NCI-H748 (cell line): ENCODE measurements around the gene CD52.
A peak's percentile ranks its signal among the peaks of the same experiment; 100 is the strongest.
"Not testable (repeated sequence)": the region's sequence is repeated elsewhere in the genome, so short reads cannot be mapped to it uniquely, and the experiment has no call there.

ENCODE experiments used
- DNase-seq: peaks from one replicate; lab custom pipeline; 2025; ENCODE audit not compliant: unreplicated experiment; lab: John Stamatoyannopoulos, UW

The CD52 gene

DNA sequence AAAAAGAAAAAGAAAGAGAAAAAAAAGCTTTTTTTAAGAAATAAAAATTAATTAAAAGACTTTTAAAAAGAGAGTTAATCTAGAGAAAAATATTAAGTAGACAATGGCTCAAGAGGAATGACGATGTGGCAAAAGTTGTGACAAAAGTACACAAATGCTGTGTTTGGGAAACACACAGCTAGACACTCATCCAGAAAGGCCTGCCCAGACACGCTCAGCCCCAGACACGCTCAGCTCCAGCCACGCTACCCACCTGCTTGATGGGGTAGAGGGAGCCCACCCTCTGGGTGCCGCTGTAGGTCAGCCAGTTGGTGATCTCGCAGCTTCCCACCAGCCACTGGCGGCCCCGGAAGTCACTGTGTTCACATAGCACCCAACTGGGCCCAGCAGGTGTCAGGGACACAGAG lies 10.2 kb downstream of the CD52 start:
- DNase-seq, result peak; percentile 40

DNA sequence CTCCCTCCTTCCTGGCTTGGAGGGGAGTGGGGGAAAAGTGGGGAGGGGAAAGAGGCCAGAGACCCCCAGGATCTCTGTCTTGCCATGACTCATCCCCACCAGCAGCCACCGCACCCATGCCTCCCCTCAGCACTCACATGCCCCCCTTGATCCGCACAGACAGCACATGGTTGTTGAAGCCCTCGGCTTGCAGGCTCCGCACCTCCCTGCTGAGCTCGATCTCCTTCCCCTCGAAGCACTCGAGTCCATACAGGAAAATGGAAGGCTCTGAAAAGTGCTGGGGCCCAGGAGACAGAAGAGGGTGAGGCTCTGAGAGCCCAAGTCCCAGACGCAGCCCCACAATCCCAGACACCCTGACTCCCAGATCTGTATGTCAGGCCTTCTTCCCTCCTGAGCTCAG lies 10.8 kb downstream of the CD52 start:
- no peak for DNase-seq

DNA sequence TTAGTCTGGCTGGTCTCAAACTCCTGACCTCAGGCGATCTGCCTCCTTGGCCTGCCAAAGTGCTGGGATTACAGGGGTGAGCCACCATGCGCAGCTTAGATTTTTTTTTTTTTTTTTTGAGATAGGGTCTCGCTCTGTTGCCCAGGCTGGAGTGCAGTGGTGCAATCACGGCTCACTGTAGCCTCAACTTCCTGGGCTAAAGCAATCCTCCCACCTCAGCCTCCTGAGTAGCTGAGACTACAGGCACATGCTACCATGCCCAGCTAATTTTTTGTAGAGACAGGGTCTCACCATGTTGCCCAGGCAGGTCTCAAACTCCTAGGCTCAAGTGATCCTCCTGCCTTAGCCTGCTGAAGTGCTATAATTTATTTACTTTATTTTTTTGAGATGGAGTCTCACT lies 11.6 kb downstream of the CD52 start:
- not testable (repeated sequence) for DNase-seq

DNA sequence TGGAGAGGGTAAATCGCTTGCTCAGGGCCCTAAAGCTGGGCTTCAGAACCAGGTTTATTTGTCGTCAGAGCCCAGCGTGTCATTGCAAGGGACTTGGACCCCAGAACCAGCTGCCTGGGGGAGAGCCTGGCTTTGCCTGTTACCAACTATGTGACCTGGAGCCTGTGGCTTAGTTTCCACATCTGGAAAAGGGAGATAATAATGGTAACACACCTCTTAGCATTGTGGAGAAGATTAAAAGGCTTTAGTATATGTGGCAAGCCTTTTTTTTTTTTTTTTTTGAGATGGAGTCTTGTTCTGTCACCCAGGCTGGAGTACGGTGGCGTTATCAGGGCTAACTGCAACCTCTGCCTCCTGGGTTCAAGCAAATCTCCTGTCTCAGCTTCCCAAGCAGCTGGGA lies 12.5 kb downstream of the CD52 start:
- DNase-seq, result no peak

DNA sequence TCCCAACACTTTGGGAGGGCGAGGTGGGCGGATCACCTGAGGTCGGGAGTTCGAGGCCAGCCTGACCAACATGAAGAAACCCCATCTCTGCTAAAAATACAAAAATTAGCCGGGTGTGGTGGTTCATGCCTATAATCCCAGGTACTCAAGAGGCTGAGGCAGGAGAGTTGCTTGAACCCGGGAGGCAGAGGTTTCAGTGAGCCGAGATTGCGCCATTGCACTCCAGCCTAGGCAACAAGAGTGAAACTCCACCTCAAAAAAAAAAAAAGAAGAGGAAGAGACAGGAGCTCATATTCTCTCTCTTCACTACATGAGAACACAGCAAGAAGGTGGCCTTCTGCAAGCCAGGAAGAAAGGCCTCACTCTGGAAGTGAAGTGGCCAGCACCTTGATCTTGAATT lies 15.6 kb downstream of the CD52 start:
- DNase-seq, result not testable (repeated sequence)

DNA sequence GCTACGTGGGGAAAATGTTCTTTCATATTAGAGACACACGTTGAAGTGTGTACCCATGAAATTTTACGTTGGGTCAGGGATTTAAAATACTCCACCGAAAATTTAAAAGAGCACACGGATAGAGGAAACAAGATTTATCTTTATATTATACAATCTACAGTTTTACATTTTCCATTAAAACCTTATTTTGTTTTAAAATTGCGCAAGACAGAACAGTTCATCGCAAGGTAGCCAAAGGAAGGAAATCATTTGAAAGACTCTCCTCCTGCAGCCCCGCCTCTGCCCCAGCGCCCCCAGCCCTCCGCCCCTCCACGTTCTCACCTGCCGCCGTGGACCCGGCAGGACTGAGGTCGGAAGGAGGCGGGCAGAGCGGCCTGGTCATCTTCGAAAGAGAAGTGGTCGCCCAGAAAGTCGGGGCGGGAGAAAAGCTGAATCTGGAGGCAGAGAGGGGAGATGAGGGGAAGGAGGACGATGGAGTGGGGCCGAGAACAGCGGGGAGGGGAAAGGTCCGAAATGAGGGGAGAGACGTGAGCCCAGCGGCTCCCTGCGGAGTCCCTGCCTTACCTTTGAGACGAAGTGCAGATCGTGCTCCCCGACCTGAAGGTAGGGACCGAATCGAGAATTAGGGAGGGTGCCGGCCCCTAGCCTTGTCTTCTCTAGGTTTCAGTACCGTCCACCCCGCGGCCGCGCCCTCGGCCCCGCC lies 18.2 kb downstream of the CD52 start:
- peak; percentile 61 for DNase-seq

DNA sequence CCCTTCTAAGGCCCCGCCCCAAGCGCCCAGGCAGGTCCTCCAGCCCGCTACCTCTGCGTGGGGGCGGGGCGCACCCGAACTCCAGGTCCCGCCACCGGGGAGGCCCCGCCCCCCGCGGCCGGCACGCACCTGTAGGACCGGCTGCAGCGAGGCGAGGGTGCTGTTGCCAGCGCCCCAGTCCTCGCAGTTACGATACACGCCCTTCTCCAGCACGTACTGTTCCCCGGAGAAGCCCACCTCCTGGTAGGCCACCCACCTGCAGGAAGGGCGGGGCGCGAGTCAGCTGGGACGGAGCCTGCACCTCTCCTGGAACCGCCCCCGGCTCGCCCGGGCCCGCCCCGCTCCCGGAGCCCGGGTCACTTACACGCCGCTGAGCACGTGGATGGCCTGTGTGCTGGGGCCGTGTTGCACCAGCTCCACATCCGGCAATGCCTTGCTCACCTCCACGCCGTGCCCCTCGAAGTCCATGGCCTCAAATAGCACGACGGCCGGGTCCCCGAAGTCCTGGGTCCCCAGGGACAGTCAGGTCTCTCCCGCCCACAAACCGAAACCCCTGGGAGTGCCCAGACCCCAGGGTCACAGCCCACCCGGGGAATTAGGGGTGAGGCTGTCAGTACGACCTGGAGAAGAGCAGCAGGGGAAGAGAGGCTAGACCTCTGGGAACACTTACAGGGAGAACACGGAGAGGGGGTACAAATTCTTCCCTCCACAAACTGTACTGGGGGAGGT lies 18.9 kb downstream of the CD52 start:
- DNase-seq, result peak; percentile 92

DNA sequence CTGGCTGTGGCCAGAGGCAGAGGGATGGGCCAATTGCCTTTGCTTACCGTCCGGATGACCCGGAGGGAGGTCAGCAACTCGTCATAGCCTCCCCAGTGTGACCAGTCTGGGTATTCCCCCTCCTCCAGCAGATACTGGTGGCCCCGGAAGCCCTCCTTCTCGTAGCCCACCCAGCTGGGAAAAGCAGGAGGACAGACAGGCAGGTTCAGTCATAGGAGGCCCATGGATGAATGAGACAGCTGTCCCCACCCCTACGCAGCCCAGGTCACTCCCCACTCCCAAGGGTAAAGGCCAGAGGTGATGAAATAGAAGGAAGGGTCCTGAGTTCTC lies 19.4 kb downstream of the CD52 start:
- DNase-seq, result no peak

DNA sequence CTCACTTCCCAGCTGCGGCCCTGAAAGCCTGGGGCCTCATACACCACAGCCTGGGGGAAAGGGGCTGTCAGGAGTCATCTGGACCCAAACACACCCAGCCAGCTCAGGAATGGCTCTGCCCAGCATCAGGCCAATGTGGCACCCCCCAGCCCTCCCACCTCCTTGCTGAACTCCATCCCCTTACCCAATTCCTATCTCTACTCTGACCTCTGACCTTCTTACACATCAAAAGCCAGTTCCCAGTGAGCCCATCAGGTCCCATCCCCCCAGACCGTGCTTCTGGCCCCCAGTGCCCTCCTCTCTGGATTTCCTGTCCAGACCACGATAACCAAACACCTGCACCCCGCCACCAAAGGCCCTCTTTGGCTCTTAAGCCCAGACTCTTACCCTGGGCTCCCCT lies 19.9 kb downstream of the CD52 start:
- no peak for DNase-seq

DNA sequence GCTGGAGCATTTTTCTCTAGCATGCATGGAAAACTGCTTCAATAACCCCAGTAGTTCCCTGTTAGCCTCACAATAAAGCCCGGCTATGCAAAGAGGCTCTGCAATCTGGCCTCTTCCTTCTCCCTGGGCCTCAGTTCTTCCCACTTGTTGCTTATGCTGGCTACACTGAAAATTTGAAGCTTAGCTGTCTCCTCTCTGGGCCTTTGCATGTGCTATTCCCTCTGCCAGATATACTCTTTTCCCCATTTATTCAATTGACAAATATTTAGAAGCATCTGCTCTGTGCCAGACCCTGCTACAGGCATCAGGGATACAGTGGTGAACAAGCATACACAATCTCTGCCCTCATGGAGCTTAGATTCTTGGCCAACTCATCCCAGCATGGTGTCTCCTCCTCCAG lies 20.9 kb downstream of the CD52 start:
- DNase-seq, result no peak

DNA sequence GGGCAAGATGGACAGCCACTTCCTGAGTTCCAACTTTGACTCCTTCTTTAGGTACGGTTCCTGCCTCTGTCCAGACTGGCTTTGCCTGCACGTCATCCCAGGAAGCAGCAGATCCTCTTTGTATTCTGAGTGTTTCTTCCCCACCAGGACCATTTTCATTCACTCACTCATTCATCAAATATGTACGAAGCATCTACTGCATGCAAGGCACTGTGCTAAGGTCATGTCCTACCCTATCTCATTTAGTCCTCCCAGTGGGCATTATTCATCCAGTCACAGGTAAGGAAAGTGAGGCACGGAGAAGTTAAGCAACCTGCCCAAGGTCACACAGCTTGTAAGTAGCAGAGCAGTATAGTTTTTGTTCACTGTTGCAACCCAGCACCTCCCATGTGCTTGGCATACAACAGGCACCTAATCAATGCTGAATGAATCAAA lies 22.3 kb downstream of the CD52 start:
- DNase-seq, result no peak

DNA sequence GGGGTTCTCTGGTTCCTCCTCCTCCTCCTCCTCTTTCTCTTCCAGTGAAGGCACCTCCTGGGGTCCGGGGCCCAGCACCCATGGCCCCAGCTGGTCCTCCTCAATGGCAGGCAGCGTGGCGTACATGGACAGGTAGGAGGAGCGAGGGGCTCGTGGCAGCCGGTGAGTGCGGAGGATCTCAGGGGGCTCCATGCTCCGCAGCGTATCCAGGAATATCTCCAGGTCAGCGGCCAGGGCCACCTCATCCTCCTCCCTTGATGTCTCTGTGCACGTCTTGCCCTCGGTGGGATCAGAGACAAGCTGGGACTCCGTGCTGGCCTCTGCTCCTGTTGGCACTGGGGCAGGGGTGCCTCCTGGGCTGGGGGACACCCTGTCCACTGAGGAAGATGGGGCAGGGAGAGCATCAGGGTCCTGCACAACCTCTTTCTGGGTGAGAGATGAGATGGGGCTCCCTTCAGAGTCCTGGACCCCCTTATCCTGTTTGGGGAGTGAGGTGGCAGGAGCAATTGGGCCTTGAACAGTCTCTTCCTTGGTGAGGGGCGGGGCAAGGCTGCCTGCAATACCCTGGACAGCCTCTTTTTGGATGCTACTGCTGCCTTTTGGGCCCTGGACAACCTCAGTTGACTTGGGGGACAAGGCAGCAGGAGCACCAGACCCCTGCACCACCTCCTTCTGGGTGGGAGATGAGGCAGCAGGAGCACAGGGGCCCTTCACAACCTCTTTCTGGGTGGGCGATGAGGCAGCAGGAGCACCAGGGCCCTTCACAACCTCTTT lies 26.6 kb downstream of the CD52 start:
- no peak for DNase-seq

DNA sequence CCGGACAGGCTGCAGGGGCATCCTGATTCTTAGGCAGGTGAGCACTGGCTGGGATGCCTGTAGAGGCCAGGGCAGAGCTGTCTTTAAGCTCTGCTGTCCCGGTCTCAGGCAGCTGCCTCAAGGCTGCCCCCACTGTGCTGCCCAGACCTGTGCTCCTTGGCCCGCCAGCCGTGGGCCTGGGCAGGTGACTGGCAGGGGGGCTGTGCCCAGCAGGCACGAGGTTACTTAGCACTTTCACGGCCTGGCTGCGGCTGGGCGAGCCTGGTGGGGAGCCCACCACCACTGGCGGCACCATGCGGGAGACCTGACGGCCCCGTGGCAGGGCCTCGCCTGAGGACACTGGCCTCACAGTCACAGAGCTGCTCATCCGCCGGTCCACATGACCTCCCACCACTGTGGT lies 28.0 kb downstream of the CD52 start:
- DNase-seq, result no peak

DNA sequence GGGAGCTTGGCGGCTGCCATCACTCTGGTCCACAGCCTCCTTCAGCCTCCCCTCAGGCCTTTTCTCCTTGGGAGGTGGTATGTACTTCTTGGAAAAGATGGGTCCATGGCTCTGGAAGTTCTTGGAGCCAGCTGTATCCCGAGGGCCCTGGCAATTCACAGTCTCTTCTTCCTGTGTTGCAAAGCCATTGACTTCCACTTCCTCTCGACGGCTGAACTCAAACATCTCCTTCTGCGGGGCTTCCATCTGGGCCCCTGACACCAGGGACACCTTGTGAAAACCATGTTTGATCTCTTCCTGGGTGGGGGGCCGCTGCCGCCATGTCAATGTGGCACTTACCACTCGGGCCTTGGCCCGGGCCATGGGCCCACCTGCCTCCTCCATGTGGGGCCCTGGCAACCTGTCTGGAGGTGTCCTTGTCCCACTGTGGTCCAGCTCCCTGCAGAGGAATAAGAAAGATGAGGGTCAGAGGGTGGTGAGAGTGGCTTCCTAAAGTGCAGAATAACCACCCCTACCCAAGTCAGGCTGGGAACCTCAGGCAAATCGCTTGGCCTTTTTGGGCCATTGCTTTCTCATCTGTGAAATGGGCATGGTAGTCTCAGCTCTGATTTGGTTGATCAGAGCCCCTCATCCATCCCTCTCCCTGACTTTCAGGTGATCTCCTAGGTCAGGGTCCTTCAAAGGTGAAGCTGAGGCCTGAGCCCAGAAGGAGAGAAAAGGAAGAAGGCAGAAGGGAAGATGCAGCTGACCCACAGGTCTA lies 28.7 kb downstream of the CD52 start:
- DNase-seq, result no peak

DNA sequence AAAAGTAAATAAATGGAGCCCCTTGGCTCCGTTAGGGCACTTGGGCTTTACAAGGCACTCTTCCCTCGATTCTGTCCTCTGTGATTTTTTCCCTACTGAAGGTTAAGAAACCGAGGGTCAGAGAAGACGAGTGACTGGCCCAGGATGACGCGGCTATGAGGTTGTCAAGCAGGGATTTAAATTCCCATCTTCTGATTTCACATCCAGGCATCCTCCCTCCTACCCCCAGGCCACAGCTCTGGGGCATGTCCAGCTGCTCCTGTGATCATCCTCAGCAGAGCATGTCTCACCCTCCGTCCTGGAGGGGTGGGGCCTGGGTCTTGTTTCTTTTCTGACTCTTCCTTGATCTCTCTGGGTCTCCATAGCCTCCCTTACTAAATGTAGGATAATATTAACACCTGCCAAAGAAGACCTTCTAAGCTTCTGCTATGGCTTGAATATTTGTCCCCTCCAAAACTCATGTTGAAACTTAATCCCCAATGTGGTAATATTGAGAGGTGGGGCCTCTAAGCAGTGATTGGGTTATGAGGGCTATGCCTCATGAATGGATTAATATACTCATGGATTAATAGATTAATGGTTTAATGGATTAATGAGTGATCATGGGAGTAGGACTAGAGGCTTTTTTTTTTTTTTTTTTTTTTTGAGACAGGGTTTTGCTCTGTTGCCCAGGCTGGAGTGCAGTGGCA lies 31.6 kb downstream of the CD52 start:
- no peak for DNase-seq

DNA sequence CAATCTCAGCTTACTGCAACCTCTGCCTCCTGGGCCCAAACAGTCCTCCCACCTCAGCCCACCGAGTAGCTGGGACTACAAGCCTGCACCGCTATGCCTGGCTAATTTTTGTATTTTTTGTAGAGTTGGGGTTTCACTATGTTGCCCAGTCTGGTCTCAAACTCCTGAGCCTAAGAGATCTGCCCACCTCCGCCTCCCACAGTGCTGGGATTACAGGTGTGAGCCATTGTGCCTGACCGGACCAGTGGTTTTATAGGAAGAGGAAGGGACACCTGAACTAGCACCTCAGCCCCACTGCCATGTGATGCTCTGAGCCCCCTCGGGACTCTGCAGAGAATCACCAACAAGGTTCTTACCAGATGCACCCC lies 32.1 kb downstream of the CD52 start:
- DNase-seq, result no peak

DNA sequence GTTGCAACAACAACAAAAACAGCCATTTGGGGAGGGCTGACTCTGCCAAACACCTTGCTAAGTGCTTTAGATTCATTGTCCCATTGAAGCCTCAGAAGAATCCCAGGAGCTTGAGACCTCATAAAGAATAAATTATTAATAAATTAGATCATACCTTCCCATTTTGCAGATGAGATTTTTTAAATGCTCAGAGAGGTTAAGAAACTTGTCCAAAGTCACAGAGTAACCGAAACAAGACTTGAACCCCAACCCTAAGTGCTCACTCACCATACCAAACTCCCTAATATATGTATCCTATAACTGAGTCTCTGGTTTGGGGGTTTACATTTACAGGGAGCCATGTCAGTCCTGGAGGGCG lies 32.6 kb downstream of the CD52 start:
- DNase-seq, result no peak

DNA sequence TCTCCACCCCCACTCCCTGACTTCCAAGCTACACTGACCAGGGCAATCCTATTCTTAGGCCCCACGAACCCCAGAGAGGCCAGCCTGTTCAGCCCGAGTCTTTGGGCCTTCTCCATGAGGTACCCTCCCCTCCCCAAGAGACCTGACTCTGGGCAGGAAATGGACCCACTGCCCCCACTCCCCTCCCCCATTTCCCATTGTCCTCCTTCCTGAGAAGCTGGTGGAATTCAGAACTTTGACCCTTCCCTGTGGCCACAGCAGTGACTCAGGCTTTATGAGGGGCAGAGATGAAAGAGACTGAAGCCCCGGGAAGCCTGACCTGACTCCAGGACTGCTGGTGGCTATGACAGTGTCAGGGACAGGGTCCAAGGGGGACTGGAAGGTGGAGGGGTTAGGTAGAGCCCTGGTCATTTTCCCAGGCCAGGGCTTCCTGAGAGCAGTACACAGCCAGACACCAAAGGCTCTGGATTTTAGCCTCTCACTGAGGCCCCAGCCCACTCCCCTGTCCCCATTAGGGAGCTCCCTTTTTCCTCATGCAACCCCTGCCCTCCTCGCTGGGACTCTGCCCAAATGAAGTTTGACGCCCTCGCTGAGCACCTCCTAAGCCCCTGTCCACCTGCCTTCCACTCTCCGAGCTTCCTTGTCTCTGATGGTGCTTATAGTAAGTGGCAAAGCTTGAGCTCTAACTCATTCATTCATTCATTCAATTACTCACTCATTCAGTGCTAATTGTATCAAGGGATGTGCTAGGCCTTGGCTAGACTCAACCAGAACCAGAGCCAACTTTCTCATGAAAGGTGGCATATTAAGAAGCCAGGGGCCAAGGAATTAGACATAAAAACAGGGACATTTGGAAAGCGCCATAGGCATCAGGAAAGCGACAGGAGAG lies 33.2 kb downstream of the CD52 start:
- DNase-seq, result no peak

DNA sequence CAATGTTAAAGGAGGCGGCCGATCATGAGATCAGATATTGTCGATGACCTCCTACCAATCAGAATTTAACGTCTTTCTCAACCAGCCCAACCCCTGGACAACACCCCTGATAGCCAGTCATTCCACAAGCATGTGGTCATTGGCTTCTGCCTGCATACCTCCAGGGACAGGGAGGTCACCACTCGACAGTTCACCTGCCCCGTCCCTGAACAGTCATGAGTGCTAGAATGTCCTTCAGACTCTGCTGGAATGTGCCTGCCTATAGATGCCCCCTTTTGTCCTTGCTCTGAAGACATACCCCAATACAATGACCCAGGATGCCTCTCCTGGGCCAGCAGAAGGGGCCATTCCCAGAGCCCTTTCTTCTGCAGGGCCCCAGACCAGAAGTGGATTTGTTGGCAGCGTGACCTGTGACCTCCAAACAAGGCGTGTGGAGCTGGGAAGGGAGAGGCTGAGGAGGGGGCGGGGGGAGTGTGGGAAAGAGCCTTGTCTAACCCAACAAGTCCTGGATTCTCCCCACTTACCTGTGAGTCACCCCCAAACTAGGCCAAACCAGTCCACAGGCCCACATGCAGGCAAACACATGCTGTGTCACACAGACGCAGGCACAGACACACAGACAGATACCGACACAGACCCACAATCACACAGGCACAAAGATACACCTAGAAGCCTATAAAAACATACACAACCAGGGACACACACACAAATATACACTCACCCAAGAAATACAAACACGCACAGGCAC lies 34.0 kb downstream of the CD52 start:
- no peak for DNase-seq
